Activated gamma-delta T cell treated with Interleukin-2 at 50 U/mL for 16 hours (primary cell): Measurements from ENCODE around the gene CHD6.

Experiments
- DNase-seq: peaks from one replicate; pipeline ENCODE4 v3.0.0-alpha.2; 2020

The CHD6 gene, protein sequence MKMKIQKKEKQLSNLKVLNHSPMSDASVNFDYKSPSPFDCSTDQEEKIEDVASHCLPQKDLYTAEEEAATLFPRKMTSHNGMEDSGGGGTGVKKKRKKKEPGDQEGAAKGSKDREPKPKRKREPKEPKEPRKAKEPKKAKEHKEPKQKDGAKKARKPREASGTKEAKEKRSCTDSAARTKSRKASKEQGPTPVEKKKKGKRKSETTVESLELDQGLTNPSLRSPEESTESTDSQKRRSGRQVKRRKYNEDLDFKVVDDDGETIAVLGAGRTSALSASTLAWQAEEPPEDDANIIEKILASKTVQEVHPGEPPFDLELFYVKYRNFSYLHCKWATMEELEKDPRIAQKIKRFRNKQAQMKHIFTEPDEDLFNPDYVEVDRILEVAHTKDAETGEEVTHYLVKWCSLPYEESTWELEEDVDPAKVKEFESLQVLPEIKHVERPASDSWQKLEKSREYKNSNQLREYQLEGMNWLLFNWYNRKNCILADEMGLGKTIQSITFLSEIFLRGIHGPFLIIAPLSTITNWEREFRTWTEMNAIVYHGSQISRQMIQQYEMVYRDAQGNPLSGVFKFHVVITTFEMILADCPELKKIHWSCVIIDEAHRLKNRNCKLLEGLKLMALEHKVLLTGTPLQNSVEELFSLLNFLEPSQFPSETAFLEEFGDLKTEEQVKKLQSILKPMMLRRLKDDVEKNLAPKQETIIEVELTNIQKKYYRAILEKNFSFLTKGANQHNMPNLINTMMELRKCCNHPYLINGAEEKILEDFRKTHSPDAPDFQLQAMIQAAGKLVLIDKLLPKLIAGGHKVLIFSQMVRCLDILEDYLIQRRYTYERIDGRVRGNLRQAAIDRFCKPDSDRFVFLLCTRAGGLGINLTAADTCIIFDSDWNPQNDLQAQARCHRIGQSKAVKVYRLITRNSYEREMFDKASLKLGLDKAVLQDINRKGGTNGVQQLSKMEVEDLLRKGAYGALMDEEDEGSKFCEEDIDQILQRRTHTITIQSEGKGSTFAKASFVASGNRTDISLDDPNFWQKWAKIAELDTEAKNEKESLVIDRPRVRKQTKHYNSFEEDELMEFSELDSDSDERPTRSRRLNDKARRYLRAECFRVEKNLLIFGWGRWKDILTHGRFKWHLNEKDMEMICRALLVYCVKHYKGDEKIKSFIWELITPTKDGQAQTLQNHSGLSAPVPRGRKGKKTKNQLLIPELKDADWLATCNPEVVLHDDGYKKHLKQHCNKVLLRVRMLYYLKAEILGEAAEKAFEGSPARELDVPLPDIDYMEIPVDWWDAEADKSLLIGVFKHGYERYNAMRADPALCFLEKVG (N-terminal part only)

DNA sequence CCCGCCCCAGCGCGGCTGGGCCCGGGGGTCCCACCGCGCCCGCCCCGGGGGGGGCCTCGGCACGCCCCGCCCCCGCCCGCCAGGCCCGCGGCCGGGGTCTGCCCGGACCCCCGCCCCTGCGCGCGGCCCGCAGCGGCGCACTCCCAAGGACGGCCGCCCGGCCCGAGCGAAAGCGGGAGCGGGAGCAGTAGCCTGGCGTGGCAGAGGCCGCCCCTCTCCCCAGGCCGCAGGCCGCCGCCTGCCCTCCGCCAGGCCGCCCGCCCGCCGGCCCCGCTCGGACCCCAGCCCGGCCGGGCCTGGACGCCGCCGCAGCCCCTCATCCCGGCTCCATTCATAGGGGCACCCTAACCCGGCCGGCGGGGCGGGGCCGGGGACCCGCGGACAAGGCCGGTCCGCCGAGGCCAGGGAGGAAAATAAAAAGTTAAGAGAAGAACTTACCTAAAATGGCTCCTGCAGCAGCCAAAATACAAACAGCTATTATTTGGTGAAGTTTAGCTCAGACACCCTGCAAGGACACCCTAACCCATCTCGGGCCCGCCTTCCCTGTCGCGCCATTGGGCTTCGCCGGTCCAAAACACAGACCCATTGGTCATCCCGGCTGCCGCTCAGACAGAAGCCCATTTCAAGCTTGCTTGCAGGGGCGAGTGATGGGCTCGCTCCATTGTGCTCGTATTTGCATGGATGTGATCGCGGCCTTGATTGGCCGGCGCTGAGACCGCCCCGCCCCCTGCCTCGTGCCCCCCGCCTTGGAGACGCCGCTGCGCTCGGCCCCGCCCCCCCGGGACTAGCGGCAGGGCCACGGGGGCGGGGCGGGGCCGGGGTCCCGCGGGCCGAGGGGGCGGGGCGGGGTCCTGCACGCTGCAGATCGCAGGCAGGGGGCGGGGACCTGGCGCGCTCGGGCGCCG is at the start of gene CHD6:
Gene CHD6, minus strand, starts transcription at position 476 of the 905 bp plus-strand sequence. CDS start 67,040 bp downstream, outside the sequence.
- peak; percentile 100 for DNase-seq

DNA sequence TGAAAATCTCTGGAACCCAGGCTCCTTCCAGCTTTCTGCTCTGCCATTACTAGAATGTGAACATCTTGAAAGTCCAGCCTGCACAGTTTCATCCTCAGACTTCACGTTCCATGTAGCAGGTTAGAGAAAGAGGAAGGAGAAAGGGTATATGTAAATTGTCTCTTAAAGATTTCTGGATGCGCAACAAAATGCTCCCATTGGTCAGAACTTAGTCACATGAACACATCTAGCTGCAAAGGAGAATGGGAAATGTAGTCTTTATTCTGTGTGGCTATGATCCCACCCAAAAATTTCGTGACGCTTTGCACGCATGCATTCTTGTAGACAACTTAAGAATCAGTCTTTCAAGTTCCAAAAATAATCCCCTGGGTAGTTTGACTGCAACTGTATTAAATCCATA is 46.4 kb upstream of the CHD6 start:
- DNase-seq: no peak

DNA sequence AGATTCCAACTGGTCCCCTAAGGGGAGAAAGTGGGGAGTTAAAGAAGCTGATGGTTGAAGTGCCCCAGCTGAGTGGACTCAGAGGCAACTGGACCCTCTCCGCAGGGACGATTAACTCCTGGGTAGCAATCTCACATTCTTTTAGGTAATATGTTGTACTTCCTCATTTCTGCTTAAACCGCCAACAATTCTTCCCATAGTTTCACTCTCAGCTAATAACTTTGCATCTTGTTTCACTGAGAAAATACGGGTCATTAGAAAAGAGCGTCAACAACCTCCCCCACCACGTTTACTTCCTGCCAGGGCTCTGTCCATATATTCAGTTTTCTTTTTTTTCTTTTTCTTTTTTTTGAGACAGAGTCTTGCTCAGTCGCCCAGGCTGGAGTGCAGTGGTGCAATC is 39.5 kb upstream of the CHD6 start:
- DNase-seq: no peak

DNA sequence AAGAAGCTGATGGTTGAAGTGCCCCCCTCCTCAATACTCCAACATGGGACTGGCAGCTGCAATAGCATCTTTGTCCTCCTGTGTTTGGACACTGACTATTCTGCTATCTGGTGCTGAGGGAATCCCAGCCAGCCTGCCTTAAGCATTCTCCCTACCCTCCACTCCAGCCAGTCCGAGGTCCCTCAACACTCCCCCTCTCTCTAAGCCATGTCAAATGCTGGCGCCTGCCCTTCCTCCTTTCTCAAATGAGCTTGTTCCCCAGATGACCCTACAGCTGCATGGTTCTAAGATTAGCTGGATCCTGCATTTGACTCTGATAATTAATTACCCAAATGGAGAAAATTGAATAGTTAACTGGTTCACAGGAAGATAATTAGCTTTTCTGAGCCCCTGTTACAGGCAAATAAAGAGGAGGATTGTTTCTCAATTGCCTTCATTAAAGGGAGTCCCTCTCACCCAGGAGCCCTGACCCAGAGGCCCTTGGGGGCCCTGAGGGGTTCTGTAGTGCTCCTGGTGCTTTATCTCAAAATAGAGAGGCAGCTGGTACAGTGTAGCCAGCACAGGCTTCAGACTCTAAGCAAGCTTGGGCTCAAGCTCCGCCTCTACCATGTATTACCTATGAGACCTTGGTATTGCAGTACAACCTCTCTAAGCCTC is 37.9 kb upstream of the CHD6 start:
- no peak for DNase-seq

DNA sequence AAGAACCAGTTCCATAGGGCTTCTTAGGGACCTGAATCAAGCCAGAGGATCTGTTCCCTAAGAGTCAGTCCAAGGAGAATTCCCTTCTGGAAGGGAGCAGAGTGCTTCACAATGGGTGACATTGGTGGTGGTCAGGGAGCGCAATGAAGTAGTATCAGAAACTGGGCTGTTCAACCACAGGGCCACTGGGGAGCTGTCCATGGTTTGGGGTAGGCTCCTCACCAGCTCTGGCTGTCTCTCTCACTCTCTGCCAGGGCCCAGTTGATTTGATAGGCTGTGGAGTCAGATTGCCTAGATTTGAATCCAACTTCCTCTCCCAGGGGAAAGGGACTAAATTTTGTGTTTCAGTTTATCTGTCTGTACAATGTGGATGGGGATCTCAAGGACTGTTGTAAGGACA is 36.7 kb upstream of the CHD6 start:
- no peak for DNase-seq

DNA sequence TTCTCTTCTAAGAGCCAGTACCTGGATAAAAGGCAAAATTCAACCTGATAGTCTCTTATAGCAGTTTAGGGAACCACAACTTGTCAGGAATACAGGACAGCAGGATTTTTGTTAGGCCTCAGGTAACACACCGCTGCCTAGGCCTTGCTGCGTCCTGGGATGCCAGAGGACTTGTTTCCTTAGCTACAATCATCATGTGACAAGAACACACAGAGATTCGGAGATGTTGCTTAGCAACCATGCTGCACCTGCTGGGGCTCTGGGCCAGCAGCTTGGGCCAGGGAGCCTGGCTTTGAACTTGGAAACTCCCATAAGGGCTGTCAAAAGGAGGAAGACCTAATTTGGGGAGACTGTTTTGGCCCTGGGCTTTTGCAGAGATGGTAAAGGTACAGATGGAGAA is 36.1 kb upstream of the CHD6 start:
- DNase-seq: no peak

DNA sequence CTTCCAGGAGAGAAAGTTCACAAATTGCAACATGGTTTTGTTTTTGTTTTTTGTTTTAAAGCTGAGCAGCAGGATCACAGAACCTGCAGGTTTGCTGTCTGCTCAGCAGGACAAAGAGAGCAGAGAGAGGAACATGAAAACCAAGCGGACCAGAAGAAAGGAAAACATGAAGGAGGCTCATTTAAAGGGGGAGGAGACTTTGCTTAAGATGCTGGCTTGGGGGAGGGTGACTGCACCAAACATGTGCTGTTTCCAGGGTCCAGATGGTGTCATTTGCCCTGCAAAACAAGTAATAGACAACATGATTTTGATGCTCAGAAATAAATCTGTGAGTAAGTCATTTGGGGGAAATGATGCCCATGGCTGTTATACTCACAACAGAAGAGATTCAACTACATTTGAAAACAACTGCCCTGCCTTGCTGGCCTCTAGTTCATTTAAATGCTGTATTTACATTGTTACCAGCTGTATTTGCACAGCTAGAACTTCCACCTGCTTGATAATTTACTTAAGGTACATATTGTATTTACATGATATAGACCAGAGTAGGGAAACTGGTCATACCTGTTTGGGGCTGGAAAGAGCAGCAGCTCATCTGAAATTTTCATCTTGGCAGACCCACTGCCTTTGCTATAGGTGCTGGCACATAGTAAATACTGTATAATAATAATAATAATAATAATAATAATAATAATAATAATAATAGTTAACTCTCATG is 32.2 kb upstream of the CHD6 start:
- DNase-seq: no peak

DNA sequence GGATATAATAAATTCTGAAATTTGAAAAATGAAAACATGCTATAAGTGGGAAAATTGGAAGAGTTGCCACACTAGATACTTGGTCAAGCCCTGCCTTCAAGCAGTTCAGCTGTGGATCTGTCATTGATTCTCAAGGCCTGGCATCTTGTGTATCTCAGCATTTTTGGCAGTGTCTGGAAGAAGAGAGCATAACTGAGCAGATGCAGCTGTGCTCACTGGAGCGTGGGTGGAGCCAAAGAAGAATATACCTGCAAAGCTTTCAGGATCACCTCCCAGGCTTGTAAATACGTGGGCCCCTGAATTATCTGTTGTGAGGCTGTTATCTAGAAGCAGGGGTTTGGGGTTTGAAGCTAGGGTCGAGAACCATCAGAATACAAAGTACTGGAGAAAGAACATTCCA is 31.3 kb upstream of the CHD6 start:
- no peak for DNase-seq

DNA sequence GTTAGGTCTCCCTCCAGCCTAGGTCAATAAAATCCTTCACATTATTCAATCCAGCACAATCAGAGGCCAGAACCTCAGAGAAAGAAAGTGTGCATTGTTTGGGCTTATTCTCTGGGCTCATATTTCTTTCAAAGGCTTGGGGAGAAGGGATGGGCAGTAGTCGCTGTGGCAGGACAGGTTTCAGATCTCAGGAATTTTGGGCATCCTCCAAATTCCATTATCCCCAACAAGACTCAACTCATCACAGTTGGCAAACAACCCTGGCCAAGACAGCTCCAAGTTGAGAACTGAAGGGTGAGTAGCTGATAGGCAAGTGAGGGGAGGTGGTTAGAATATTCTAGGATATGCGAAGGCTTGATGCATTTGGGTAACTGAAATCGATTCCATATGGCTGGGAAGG is 27.2 kb upstream of the CHD6 start:
- DNase-seq: no peak

DNA sequence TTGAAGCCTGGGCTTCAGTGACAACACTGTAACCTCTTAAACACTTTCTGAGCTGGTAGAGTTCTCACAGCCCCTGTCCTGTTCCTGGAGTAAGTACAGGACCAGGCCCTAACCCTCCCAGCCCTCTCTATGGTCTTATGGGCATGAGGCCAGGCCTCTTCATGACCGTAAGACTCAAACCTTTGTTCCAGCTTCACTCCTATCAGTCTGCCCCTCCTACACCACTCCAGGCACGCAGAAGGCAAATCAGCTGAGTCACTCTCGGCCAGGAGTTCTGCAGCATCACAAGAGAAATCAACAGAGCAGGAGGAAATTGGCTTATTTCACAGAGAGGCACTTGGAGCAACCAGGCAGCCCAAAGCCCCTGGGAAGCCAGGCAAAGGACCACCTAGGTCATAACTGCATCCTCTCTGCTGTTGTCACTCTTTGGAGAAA is 25.3 kb upstream of the CHD6 start:
- DNase-seq: no peak

DNA sequence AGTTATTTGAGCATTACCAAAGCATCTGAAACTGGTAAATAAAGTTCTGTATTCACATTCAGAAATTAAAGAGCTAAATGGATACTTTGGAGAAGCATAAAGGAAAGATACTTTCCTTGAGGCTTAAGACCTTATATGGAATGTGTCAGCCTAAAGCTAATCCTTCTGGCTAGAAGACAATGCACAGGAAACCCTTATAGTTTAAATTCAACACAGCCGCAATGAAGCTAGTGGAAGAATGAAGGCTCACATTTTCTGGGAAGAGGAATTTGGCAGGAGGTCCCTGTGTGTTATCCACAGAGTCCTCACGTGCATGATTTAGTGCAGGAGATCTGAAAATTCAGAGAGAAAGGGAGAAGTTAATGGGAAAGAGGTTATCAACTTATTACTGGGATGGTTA is 21.5 kb upstream of the CHD6 start:
- DNase-seq: no peak

DNA sequence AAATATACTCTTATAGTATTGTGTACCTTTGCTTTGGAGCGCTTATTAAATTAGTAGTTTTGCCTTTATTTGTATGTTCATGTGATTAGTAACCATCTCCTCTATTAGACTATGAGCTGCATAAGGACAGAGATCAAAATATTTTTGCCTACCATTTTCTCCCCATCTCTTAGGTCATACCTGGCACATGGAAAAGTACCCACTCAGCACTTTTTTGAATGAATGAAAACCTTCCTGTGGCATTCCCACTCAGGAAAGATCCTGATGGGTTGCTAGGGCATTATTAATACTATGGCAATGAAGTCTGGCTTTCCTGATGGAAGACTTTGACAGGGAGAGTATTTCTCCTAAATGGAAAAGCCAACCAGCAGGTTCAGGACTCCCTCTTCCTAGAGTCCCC is 20.3 kb upstream of the CHD6 start:
- no peak for DNase-seq

DNA sequence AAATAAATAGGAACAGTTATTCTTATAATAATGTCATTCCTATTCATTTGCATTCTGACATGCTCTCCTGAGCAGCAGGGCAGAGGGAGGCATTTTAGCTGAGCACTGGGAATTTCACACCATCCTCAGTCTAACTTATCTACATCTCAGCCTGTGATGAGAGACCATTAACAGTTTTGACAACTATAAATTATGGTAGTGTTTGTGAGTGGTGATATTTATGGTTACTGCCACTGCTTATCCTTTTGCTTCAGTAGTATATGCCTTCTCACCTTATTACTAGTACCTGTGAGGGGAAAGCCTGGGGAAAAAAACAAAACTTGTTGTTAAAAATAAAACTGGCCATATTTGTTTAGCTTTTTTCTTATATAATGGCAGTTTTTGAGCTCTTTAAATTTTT is 17.0 kb upstream of the CHD6 start:
- no peak for DNase-seq

DNA sequence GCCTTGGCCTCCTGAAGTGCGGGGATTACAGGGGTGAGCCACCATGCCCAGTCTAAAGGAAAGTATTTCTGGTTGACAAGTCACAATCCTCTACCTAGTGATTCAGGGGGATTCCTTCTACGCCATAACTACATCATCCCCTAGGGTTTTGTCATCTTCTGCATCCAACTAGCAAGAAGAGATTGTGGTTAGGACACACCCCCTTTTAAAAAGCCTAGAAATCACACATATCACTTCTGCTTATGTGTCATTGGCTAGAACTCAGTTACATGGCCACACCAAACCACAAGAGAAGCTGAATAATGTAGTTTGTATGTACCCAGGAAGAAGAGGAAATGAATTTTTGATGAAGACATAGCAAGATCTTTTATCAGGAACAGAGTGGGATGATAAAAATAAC is 14.7 kb upstream of the CHD6 start:
- DNase-seq: no peak

DNA sequence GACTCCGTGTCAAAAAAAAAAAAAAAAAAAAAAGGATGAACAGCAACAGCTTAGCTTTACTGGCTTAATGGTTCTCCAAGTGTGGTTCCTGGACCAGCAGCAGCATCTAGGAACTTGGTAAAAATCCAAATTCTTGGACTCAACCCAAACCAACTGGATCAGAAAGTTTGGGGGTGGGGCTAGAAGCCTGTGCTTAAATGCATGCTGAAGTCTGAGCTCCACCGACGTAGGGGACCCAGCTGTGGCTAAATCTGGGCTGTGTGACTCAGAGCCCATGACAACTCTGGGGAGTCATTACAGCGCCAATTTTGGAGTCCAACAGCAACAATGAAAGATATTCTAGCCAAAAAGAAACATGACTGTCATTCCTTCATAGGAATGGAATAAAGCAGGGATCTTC is 13.6 kb upstream of the CHD6 start:
- no peak for DNase-seq

DNA sequence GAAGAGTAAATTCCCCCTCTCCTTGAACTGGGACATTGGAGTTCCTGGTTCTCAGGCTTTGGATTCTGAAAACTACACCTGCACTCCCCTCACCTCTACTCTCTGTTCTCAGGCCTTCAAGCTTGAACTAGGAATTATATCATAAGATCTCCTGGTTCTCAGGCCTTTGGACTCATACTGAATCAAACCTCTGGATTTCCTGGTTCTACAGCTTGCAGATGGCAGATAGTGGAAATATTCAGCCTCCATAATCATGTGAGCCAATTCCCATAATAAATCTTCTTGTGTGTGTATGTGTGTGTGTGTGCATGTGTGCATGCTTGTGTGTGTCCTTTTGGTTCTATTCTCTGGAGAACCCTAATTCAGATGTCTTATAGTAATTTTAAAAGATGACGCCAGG is 12.7 kb upstream of the CHD6 start:
- DNase-seq: no peak

DNA sequence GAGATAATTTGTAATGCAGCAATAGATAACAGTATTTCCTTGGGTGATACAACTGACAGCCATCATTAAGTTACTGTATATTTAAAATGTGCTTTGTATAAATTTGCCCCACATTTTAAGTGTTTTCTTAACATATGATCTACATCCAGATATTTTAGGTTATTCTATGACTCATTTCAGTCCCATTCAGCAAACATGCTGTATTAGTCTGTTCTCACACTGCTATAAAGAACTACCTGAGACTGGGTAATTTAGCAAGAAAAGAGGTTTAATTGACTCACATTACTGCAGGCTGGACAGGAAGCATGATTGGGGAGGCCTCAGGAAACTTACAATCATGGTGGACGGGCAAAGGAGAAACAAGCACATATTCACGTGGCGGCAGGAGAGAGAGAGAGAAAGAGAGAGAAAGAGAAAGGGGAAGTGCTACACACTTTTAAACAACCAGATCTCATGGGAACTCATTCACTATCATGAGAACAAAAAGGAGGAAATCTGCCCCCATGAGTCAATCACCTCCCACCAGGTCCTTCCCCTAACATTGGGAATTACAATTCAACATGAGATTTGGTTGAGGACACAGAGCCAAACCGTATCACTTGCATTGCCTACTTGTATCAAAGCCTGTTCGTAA is 9.6 kb upstream of the CHD6 start:
- no peak for DNase-seq

DNA sequence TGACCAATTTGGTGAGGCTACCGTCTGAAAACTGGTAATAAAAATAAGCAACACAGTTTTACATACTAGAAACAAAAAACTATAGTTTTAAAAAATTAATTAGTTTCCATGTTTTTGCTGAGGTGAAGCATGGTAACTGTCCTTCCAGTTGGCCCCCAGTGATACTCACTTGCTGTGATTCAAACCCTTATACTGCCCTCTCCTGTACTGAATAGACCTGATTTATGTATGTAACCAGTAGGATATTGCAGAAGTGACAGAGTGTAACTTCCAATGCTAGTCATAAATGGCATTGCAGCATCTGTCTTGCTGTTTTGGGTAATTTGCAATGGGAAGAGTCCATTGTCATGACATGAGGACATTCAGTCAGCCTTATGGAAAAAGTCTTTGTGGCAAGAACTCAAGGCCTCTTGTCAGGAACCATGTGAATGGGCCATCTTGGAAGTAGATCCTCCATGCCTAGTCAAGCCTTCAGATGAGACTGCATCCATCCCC is 8.9 kb upstream of the CHD6 start:
- DNase-seq: no peak

DNA sequence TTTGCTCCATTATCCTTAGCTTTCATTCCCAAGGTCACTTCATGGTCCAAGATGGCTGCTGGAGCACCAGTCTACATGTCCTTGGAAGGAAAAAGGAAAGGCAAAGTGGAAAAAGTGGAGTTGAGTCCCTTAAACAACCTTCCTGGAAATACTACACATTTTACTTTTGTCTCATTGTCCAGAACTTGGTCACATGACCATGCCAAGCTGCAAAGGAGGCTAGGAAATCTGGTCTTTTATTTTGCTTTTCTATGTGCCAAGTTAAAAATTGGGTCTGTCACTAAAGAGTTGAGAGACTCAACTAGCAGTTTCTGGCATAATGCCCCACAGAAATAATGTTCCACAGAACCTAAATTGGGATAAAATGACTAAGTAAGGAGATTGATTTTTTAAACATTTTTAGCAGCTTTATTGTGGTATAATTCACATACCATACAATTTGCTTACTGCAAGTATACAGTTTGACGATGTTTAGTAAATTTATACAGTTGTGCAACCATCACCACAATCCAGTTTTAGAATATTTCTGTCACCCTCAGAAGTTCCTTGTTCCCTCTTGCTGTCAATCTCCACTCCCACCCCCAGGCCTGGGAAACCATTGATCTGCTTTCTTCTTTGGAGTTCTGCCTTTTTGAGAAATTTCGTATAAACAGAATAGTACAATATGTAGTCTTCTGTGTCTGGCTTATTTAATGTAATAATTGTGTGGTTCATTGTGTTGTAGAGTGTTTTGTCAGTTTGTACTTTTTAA is 5.6 kb upstream of the CHD6 start:
- DNase-seq: no peak
